Loucy (cell line): ENCODE results near the gene SERINC3.
A peak's percentile ranks its signal among the peaks of the same experiment; 100 is the strongest.

Experiments
- H2AFZ ChIP-seq: fragments of 200-600 bp; sonication (generic); 2 replicates; pipeline ENCODE4 v1.6.0; 2016; ENCODE audit warnings: antibody characterized with exemption, mild to moderate bottlenecking, low read length, moderate library complexity
- H3F3A ChIP-seq: fragments of 200-600 bp; 2 replicates; pipeline ENCODE4 v1.6.0; 2016; ENCODE audit warnings: antibody characterized with exemption, low read depth, mild to moderate bottlenecking
- H3K27me3 ChIP-seq: fragments of 200-600 bp; sonication (generic); 2 replicates; pipeline ENCODE4 v1.6.1; 2014; ENCODE audit warnings: low read length, mild to moderate bottlenecking; ENCODE audit not compliant: insufficient read depth, poor library complexity, severe bottlenecking
- H3K36me3 ChIP-seq: fragments of 200-600 bp; sonication (generic); 2 replicates; pipeline ENCODE4 v1.6.1; 2016; ENCODE audit warnings: low read length; ENCODE audit not compliant: insufficient read depth
- H3K4me1 ChIP-seq: fragments of 200-600 bp; sonication (generic); 2 replicates; pipeline ENCODE4 v1.5.1; 2014; ENCODE audit warnings: low read length, mild to moderate bottlenecking; ENCODE audit not compliant: insufficient read depth, poor library complexity, severe bottlenecking
- H3K4me2 ChIP-seq: fragments of 200-600 bp; sonication (generic); 2 replicates; pipeline ENCODE4 v1.6.0; 2014; ENCODE audit warnings: antibody characterized with exemption, low read length, low read depth, mild to moderate bottlenecking; ENCODE audit not compliant: poor library complexity, severe bottlenecking
- H3K4me3 ChIP-seq: fragments of 200-600 bp; sonication (generic); 2 replicates; pipeline ENCODE4 v1.5.1; 2014; ENCODE audit warnings: low read length, mild to moderate bottlenecking, mixed read lengths; ENCODE audit not compliant: poor library complexity, severe bottlenecking
- H3K79me2 ChIP-seq: fragments of 200-600 bp; sonication (generic); 2 replicates; pipeline ENCODE4 v1.6.1; 2014; ENCODE audit warnings: low read length; ENCODE audit not compliant: insufficient read depth
- H3K9ac ChIP-seq: fragments of 200-600 bp; sonication (generic); 2 replicates; pipeline ENCODE4 v1.6.0; 2014; ENCODE audit warnings: mild to moderate bottlenecking, low read depth, low read length, moderate library complexity; ENCODE audit not compliant: poor library complexity, severe bottlenecking
- H3K9me2 ChIP-seq: fragments of 200-600 bp; sonication (generic); replicated peaks from 2 replicates; pipeline ENCODE4 v1.6.1; 2016; ENCODE audit warnings: low read depth, low read length, mixed read lengths
- H3K9me3 ChIP-seq: fragments of 200-600 bp; sonication (generic); 2 replicates; pipeline ENCODE4 v1.6.1; 2014; ENCODE audit warnings: mild to moderate bottlenecking, antibody characterized with exemption, low read length, low read depth; ENCODE audit not compliant: insufficient read depth
- H4K20me1 ChIP-seq: fragments of 200-600 bp; sonication (generic); 2 replicates; pipeline ENCODE4 v1.6.0; 2014; ENCODE audit warnings: antibody characterized with exemption, low read length, mild to moderate bottlenecking; ENCODE audit not compliant: insufficient read depth, poor library complexity, severe bottlenecking
- CTCF ChIP-seq: fragments of 200-600 bp; sonication (generic); conservative IDR thresholded peaks from 2 replicates; pipeline ENCODE4 v1.5.1; 2014; ENCODE audit warnings: mild to moderate bottlenecking, antibody characterized with exemption, low read length
- EZH2phosphoT487 ChIP-seq: fragments of 200-600 bp; IDR thresholded peaks from 2 replicates; pipeline ENCODE4 v1.6.1; 2018; ENCODE audit warnings: antibody characterized with exemption, mild to moderate bottlenecking, moderate library complexity, borderline replicate concordance

Gene SERINC3

GRCh38 chr20:44479643-44480042 lies 42.2 kb downstream of the SERINC3 start:
- Histone ChIP-seq H3F3A (no peaks in the 10 kb centered on the region), H3K9ac (no peak overlapping the region), H3K4me2 (no peak overlapping the region), H2AFZ (no peak overlapping the region), H3K36me3 (peaks cover 5% of the 10 kb centered on the region; the same call in 1 of the 2 replicates), H3K27me3 (no peaks in the 10 kb centered on the region), H3K9me2 (no peaks in the 10 kb centered on the region), H4K20me1 (peaks cover 6% of the 10 kb centered on the region), H3K79me2 (peaks cover 17% of the 10 kb centered on the region), H3K4me1 (peaks cover 16% of the 10 kb centered on the region), H3K9me3 (no peaks in the 10 kb centered on the region), H3K4me3 (no peak overlapping the region)
- TF ChIP-seq EZH2phosphoT487 = no peak
- no peak for TF ChIP-seq CTCF

GRCh38 chr20:44478206-44478605 lies 43.7 kb downstream of the SERINC3 start:
- Histone ChIP-seq H3K9me2 (no peaks in the 10 kb centered on the region), H3K9ac (no peak overlapping the region), H3F3A (no peaks in the 10 kb centered on the region), H2AFZ (no peak overlapping the region), H3K9me3 (no peaks in the 10 kb centered on the region), H3K4me3 (no peak overlapping the region), H3K4me1 (peaks cover 16% of the 10 kb centered on the region), H3K27me3 (no peaks in the 10 kb centered on the region), H4K20me1 (peaks cover 6% of the 10 kb centered on the region), H3K36me3 (peaks cover 2% of the 10 kb centered on the region; the same call in 1 of the 2 replicates), H3K4me2 (no peak overlapping the region), H3K79me2 (peaks cover 17% of the 10 kb centered on the region)
- no peak for TF ChIP-seq CTCF
- no peak for TF ChIP-seq EZH2phosphoT487

GRCh38 chr20:44477151-44477550 lies 44.7 kb downstream of the SERINC3 start:
- Histone ChIP-seq H3K4me2 (peak overlapping the region; percentile 88), H3K9me3 (no peaks in the 10 kb centered on the region), H3K36me3 (no peaks in the 10 kb centered on the region; the same call in 1 of the 2 replicates), H3K79me2 (peaks cover 17% of the 10 kb centered on the region), H4K20me1 (peaks cover 6% of the 10 kb centered on the region), H3K27me3 (no peaks in the 10 kb centered on the region), H3K4me3 (peak overlapping the region; percentile 93), H2AFZ (no peak overlapping the region), H3K9ac (no peak overlapping the region), H3K4me1 (peaks cover 16% of the 10 kb centered on the region), H3F3A (no peaks in the 10 kb centered on the region), H3K9me2 (no peaks in the 10 kb centered on the region)
- TF ChIP-seq EZH2phosphoT487 (no peak), CTCF (no peak)
